HG03045 (cell line): ENCODE measurements around the gene PPIL6.
"Not testable (repeated sequence)": the region's sequence is repeated elsewhere in the genome, so short reads cannot be mapped to it uniquely, and the experiment has no call there.

Experiments used
- ATAC-seq: cut with Tn5 transposase; IDR thresholded peaks from one replicate; pipeline ENCODE4 v1.9.1; 2021; ENCODE audit warnings: mild to moderate bottlenecking, moderate library complexity; ENCODE audit not compliant: unreplicated experiment

Gene PPIL6

DNA sequence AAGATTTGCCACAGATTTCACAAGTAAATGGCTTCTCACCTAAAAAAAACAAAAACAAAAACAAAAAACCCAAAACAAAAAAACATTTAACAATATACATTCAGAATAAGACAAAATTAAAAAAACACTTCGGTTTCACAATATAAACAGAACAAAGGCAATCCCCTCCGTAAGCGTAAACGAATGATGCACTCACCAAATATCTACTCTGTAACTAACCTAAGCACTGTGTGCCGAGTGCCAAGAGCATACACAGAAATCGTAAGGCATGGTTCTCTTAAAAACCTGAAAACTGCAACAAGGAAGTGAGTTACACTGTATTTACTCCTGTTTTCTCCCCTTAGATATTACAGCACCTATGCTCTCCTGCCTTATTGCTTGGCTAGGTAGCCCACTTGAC is 27.3 kb upstream of the PPIL6 start:
- ATAC-seq, result no peak

DNA sequence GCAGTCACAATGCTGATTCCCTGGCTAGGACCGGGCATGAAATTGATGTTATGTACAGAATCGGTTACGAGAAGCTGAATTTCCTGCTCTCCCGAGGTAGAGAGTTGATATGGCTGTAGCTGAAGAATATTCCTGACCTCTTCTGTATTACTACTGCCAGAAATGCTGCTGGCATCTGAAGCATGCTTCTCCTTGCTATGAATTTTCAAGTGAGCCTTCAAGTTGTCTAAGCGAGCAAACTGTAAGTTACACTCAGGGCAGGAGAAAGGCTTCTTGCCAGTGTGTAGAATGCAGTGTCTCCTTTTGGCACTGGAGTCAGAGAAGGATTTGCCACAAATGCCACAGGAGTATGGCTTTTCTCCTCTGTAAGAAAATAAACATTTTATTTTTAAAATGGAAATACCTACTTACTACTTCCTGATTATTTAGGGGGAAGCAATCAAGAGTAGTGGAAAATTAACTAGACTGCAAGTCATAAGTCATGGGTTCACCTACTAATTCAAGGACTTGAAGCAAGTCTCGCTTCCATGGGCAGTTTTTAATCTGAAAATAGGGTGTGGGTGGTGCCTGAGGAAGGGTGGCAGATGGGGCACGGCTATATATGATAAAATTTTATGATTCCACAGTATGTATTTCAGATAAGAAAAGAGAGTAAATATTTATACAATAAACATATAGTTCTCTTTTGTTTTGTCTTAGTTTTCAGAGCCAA is 25.9 kb upstream of the PPIL6 start:
- ATAC-seq, result no peak

- ATAC-seq, result no peak
Observed at GRCh38 chr6:109465772-109466171, 25.3 kb upstream of the PPIL6 start.

GRCh38 chr6:109461733-109462526 is 21.5 kb upstream of the PPIL6 start:
- no peak for ATAC-seq

DNA sequence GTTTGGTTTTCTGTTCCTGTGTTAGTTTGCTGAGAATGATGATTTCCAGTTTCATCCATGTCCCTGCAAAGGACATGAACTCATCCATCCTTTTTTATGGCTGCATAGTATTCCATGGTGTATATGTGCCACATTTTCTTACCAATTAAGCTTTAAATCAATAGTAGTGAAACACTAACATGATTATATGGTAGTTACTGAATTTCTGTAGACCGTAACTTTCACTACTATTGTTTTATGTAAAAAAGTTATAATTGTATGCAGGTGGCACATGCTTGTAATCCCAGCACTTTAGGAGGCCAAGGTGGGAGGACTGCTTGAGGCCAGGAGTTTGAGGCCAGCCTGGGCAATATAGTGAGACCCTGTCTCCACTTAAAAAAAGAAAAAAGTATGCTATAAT is 20.8 kb upstream of the PPIL6 start:
- ATAC-seq, result not testable (repeated sequence)

- no peak for ATAC-seq
Observed at GRCh38 chr6:109460161-109460829, 19.9 kb upstream of the PPIL6 start.

- ATAC-seq, result no peak
Observed at GRCh38 chr6:109458774-109459531, 18.5 kb upstream of the PPIL6 start.

DNA sequence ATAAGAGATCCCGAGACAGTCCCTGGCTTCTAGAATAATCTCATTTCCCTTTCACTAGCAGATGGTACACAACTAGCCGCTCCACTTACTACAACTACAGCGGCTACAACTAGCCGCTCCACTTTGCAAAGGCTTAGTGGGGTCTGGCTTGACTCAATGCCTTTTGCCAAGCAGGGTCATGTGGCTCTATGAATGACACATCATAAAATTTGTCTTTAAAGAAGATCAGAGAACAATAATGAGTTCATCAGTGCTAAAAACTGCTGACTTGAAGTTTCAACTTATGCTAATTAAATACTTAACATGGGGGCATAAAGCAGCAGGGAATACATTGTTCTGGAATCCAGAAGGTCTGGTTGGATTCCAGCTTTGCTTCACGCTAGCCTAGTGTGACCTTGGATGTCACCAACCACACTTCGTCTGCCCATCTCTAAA is 17.2 kb upstream of the PPIL6 start:
- ATAC-seq, result no peak

DNA sequence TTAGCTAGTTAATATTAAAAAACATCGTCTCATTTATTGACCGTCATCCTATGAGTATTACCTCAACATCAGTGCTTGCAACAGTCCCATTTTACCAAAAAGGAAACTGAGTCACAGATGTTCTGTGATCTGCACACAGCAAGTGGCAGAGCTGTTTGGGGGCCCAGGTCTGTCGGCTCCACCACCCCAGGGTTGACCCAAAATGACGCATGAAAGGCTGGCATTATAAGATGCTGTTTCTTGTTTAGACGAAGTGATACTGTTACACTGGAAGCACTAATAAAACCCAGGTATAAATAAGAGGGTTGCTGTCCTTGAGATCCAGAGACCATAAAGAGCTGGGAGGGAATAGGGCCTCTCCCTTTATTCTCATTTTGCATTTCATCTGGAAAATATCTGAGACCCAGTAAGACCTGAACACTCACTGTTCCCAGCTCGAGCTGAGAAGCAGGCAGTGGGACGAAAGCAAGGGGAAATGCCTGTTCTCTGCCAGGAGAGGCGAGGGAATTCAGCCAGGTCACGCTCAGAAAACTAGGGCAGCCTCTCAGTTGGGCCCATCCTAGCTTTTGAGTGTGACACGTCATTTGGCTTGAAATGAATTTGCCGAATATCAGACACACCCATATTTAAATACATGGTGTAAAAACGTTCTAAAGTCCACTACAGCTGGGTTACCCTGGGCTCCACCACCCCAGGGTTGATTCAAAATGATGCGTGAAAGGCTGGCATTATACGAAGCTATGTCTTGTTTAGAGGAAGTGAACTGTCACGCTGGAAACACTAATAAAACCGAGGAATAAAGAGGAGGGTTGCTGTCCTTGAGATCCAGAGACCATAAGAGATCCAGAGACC is 16.5 kb upstream of the PPIL6 start:
- no peak for ATAC-seq

DNA sequence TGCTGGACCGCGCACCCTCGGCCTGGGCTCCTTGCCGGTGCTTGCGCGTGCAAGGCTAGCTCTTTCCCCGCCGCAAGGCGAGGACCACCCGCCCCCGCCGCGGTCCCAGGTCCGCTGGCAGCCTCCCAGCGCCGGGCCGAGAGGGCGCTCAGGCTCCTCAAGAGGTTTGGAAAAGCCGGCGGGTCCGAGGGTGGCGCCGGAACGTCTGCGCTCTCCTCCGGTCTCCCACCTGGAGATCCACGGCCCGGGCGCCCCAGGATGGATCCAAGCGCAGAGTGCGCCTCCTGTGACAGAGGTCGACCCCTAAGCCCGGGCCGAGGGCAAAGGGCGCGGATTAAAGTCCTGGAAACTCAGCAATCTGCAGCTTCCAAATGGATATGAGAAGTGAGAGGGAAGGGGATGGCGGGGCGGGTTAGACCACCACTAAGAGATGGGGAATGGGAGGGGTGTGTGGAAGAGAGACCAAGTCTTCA is 15.7 kb upstream of the PPIL6 start:
- peak; percentile 13 for ATAC-seq

GRCh38 chr6:109455437-109456110 is 15.1 kb upstream of the PPIL6 start, which contains the start of gene MICAL1:
TSS of gene MICAL1 (minus strand) at chr6:109455772. CDS start at chr6:109454196, 1,576 bp downstream.
- peak; percentile 73 for ATAC-seq

GRCh38 chr6:109454496-109455436 is 14.3 kb upstream of the PPIL6 start:
- peak; percentile 30 for ATAC-seq

DNA sequence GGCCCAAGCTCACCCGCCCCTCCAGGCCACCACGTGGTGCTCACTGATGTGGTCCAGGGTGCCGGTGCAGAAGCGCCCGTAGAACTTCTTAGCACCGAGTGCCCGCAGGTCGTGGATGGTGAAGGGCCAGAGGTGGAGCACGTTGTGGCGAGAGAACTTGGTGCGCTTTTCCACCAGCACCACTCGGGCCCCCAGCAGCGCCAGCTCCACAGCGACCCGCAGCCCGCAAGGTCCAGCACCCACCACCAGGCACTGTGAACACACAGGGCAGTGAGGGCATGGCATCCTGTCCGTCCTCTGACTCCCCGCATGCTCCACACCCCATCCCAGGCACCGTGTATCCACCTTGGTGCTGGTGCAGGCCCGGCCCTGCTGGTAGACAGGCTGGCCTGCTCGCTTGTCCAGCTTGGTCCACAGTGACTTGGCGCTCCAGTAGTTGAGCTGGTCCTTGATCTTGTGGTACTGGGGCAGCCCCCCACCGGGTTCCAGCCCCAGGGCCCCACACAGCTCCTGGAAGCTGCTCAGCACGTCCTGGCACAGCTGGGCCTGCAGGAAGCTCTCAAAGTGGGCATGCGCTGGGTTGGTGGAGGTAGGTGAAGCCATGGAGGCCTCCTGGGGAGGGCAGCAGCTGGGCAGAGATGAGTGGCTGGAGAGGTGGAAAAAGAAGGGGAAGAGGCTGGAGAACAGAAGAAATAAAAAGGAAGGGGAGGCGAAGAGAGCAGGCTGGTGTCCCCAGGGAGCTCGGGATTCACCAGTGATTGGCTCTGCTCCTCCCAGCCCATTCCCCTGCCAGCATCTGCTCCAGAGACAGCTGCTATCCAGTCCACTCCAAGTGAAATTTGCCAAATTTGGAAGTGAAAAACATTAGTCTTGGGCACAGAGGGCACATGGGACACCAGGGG is 13.4 kb upstream of the PPIL6 start:
- no peak for ATAC-seq

- no peak for ATAC-seq
Observed at GRCh38 chr6:109453156-109453555, 12.7 kb upstream of the PPIL6 start.

DNA sequence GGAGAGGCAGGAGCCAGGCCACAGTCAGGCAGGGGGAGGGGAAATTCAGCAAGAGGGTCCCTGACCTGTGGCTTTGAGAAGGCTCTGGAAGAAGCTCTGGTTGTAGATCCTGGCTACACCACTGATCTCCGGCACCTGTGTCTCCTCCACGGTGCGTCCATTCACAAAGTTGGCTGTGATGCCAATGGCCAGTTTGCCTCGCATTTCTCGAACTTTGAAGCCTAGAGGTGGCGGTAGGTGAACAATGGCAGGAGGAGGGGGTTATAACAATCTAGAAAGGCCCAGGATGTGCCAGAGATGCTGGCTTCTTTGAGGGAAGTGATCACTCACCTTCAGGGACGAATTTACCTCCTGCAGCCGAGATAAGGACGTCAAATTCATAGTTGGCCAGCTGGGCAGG is 11.8 kb upstream of the PPIL6 start:
- ATAC-seq, result no peak

- ATAC-seq, result no peak
Observed at GRCh38 chr6:109451376-109451775, 10.9 kb upstream of the PPIL6 start.

DNA sequence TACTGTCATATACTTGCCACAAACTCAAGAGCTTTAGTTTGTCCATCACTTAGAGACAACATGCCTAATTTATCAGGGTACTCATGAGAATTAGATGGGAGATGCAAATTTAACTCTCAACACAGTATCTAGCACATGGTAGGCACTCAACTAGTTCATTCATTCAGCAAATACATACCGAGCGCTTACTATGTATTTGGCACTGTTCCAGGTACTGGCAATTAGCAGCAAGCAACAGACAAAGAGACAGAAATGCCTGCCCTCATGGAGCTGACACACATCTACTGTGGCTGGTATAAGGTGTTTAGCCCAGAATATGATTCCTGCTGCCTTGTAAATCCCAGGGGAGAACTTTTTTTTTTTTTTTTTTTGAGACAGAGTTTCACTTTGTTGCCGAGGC is 10.4 kb upstream of the PPIL6 start:
- no peak for ATAC-seq
